NCI-H524 (cell line): Measurements from ENCODE around the gene ADAMTSL1.

ENCODE experiments used
- DNase-seq, 2 experiments: peaks; one replicate each; lab custom pipeline; 2025; lab: John Stamatoyannopoulos, UW

The ADAMTSL1 gene

DNA sequence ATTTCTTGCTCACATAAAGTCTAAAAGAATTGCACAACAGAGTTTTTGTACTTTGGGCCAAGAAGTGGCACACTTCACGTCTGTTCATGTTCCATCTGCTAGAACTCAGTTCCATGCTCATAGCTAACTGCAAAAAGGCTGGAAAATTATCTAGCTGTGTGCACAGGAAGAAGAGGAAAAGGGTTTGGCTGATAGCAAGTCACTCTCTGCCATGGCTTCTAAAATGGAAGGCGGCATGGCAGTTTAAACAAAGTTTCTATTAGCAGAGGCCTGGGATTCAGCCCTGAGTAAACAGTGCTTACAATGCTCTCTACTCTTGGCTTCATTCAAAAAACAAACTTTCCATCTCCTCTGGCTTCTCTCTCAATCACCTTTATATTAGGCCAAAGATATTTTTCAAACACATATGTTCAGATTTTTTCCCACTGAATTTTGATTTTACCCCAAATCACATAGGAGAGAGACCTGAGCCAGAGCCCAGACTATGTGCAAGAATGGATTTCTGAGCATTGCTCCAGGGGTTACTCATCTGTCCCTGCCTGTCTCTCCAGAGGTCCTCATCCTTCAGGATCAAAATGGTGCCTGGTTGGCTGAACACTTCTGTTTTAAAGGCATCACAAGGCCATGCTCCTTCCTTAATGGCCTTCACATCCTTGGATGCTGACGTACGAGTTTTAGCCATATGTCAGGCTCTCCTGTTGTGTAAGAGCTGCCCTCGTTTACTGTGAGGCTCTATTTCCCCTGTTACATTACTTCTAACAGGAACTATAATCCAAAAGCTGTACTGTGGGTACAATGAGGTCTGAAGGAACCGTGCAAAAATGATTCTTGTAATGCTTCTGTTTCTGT is 332.5 kb downstream of the ADAMTSL1 start:
- peak in 1 of 2 experiments; percentile 38 for DNase-seq

DNA sequence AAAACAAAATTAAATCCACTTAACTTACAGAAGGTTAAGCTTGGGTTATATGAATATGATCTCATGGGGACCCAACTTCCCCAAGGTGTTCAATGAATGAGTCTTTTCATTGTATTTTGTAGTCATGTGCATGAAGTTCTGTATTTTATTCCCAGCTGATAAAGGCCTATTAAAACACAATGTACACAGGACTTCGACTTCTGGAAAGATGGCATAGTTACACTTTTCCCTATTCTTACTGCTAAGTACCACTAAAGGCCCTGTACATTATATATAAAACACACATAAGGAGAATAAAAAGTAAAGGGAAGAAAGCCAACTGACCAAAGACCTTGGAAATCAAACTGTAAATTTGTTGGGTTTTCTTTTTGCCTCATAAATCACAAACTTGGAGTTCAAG is 336.6 kb downstream of the ADAMTSL1 start:
- DNase-seq, result no peak

GRCh38 chr9:18811171-18811570 is 337.2 kb downstream of the ADAMTSL1 start:
- no peak for DNase-seq

- DNase-seq, result peak in 1 of 2 experiments; percentile 37
Observed at GRCh38 chr9:18819418-18819817, 345.5 kb downstream of the ADAMTSL1 start.

DNA sequence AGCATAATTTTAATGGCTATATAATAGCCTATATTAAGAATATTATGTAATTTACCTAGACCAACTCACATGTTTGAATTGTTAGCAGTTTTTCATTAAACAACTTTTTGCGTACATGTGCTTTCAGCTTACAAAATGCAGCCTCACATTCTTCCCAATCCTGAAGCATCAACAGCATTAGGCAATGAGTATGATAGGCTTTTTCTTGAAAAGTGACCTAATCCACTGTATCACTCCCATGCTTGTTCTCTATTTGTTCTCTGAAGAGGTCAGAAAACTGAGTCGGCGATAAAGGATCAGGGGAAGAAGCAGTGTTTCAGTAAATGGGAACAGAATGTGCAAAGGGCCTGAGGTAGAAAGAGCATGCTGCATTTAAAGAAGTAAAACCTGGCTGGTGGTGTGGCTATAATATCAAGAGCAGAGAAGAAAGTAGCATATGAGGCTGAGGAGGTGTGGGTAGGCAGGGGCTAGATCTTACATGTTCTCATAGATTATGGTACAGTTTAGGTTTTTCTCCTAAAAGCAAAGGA is 346.7 kb downstream of the ADAMTSL1 start:
- no peak for DNase-seq

- DNase-seq, result peak in 1 of 2 experiments; percentile 23
Observed at GRCh38 chr9:18821788-18822187, 347.8 kb downstream of the ADAMTSL1 start.

GRCh38 chr9:18822850-18823249 is 348.9 kb downstream of the ADAMTSL1 start:
- no peak for DNase-seq

- DNase-seq, result peak in 1 of 2 experiments; percentile 35
Observed at GRCh38 chr9:18824095-18824666, 350.2 kb downstream of the ADAMTSL1 start.

DNA sequence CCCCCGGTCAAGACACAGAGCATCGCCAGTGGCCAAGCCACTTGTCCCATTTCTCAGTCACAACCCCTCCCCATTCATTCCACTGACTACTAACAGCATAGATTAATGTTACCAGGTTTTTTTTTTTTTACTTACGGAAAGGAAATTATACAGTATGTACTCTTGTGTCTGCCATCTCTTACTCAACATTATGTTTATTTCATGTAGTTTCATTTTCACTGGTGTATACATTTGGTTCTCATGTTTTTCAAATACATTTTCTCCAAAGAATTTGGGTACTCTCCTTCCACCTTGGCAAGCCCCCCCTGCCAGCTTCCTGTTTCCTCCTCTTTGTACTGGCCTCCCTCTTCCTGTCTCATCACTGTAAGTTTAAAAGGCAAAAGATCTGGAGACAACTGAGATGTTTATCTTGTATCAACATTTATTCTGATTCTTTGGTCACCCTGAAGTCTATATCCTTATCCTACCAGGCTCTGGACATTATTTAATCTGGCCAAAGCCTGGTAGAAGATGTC is 351.8 kb downstream of the ADAMTSL1 start:
- DNase-seq, result no peak

- peak; percentile 70 to 88 for DNase-seq
Observed at GRCh38 chr9:18826248-18826647, 352.3 kb downstream of the ADAMTSL1 start.

GRCh38 chr9:18829066-18829465 is 355.1 kb downstream of the ADAMTSL1 start:
- DNase-seq, result no peak

DNA sequence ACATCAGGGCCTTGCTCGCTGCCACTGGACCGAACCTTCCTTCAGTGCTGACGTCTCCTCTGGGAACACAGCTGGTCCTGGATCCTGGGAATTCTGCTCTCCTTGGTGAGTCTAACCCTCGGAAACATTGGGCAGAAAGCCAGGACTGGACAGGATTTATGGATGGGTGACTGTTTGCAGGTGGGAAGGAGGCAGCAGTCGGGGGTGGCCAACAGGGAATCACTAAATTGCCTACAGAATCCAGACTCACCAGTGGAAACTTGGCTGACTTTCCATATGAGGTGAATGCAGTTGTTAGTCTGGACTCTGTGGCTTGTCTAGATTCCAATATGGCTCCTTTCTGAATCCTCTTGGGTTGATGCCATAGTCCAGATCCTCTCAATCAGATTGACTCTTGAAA is 355.9 kb downstream of the ADAMTSL1 start:
- DNase-seq, result no peak

DNA sequence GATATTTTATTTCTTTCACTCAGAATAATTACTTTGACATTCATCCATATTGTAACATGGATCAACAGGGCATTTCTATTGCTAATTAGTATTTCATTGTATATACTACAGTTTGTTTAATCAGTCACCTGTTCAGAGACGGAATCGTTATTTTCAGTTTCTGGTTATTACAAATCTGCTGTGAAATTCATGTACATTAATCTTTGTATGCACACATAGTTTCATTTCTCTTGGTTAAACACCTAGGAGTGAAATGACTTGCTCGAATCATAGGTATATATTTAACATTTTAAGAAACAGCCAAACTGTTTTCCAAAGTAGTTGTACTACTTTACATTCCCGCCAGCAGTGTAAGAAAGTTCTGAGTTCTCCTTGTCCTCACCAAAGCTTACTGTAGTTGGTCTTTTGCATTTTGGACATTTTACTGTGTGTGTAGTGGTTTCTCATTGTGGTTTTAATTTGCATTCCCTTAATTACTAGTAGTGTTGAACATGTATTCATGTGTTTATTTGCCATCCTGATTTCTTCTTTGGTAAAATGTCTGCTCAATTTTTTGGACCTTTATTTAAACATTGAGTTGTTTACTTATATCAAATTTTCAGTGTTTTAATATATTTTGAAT is 360.9 kb downstream of the ADAMTSL1 start:
- DNase-seq, result no peak

- DNase-seq, result peak; percentile 15 to 66
Observed at GRCh38 chr9:18837402-18837801, 363.4 kb downstream of the ADAMTSL1 start.

- no peak for DNase-seq
Observed at GRCh38 chr9:18847576-18848275, 373.8 kb downstream of the ADAMTSL1 start.

GRCh38 chr9:18848657-18849056 is 374.7 kb downstream of the ADAMTSL1 start:
- no peak for DNase-seq

DNA sequence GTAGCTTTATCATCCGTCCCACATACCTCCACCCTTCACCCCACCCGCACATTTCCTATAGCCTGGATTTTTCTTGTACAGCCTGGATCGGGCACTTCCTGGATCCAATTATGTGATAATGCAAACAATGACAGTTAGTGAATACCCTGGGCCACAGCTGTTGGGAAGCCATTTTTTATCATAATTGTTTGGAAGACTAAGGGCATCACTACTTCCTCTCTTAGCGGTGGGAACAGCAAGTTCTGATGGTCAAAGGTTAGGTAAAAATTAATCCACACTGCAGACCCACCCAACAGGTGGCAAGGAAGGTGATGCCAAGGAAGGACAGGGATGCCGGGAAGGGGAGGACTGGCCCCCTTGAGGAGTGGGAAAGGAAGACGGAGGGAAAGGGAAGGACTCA is 375.3 kb downstream of the ADAMTSL1 start:
- DNase-seq, result no peak

DNA sequence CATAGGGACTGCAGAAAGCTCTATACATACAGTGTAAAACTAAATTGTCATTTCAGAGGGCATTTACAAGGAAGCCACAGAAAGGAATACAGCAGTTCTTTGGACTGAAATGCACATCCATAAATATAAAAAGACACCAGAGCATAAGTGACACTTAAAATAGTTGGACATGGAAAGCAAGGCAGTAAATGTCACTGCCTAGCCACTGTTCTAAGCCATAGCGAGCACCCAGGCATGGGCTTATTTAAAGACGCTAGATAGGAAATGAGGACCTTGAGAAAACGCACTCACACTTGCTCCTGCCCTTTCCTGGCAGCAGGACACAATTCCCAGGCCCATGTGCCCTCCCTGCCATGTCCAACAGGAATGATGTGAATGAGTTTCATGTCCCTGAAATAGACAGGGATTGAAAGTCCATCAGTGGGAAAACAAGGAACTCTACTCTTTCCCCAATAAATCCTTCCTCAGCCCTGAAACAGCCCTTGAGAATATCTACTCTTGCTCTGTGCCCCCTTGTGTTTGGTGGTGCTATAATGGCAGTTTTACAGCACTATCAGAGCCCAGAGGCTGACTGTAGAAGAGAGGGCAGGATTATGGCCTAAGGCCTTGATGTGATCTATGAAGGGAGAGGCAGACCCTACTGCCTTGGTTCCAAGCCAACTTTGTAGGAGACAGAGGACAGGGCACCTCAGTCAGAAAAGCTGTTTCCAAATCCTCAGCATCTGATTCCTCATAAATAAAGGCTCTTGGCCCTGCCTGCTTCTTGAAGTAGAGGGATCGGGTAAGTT is 376.1 kb downstream of the ADAMTSL1 start:
- DNase-seq, result no peak

DNA sequence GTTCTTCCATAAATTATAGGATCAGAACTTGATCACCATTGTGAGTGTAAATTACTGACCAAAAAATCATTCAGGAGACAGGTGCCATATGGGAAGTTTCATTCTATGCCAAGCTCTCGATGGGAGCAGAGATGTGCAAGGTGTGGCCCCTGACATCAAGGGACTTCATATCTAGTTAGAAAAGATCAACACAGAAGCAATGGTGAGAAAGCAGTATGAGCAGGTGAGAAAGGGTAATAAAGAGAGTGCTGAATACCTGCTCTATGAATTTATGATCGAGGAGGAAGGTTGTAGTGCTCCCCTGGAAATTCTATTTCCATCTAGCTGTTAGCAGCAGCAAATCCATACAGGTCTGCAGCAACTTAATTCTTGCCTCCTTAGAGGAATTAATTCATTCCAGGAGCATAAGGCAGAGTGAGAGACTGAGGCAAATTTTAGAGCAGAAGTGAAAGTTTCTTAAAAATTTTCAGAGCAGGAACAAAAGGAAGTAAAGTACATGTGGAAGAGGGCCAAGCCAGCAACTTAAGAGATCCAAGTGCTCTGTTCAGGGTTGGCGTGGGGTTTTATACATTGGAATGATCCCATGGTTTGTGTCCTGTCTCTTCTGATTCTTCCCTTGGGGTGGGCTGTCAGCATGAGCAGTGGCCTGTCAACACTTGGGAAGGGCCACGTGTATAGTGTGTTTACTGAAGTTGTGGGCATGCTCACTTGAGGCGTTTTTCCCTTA is 377.3 kb downstream of the ADAMTSL1 start:
- DNase-seq, result no peak

DNA sequence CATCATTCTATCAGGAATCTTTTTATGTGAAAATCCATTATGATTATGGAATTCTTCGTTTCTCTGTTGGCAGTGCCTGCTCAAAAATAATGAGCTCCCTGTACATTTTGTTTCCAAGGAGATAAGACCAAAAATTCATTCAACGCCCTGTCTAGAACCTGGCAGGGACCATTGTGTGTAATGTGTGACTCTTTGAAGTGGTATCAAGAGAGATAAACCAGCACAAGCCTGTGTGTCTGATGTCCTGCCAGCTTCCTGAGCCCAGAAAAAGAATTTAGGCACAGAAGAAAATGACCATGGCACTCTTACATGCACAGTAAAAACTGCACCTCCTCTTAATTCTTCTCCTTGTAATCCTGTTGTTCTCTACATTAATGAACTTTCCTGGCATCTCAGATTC is 381.7 kb downstream of the ADAMTSL1 start:
- no peak for DNase-seq
